Fibroblast of mammary gland (primary cell): ENCODE measurements around the gene TESK1.

ENCODE experiments used
- DNase-seq: peaks from one replicate; pipeline ENCODE4 v3.0.0-alpha.2; 2010; ENCODE audit warnings: low read depth
- H3K4me3 ChIP-seq: 2 replicates; pipeline ENCODE4 v1.5.1; 2011; ENCODE audit warnings: low read depth, mild to moderate bottlenecking, low read length, moderate library complexity; ENCODE audit not compliant: control insufficient read depth
- TF ChIP-seq, protein P1 (sequence below): conservative IDR thresholded peaks from 2 replicates; pipeline ENCODE4 v1.5.1; 2011; ENCODE audit warnings: low read depth, low read length, inconsistent platforms; ENCODE audit not compliant: control insufficient read depth, insufficient read depth

TESK1 gene

DNA sequence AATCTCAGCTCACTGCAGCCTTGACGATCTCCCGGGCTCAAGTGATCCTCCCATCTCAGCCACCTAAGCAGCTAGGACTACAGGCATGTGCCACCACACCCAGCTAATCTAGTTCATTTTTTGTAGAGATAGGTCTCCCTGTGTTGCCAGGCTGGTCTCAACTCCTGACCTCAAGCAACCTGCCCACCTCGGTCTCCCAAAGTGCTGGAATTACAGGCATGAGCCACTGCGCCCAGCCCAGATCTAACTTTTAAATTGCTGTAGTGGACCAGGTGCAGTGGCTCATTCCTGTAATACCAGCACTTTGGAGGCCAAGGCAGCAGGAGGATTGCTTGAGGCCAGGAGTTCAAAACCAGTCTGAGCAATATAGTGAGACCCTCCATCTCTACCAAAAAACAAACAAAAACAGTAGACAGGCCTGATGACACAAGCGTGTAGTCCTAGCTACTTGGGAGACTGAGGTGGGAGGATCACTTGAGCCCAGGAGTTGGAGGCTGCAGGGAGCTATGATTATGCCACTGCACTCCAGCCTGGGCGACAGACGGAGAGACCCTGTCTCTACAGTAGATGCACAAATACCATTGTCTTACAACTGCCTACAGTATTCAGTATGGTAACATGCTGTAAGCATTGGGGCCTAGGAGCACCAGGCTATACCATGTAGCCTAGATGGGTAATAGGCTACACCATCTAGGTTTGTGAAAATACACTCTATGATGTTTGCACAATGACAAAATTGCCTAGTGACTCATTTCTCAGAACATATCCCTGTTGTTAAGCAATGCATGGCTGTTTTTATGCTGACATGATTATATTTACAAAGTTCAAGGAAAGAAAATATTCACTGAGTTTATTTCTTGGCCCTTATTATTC, 47.1 kb downstream of the TESK1 start:
- TF ChIP-seq, protein P1, sequence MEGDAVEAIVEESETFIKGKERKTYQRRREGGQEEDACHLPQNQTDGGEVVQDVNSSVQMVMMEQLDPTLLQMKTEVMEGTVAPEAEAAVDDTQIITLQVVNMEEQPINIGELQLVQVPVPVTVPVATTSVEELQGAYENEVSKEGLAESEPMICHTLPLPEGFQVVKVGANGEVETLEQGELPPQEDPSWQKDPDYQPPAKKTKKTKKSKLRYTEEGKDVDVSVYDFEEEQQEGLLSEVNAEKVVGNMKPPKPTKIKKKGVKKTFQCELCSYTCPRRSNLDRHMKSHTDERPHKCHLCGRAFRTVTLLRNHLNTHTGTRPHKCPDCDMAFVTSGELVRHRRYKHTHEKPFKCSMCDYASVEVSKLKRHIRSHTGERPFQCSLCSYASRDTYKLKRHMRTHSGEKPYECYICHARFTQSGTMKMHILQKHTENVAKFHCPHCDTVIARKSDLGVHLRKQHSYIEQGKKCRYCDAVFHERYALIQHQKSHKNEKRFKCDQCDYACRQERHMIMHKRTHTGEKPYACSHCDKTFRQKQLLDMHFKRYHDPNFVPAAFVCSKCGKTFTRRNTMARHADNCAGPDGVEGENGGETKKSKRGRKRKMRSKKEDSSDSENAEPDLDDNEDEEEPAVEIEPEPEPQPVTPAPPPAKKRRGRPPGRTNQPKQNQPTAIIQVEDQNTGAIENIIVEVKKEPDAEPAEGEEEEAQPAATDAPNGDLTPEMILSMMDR, result no peak
- no peak overlapping the region for H3K4me3 ChIP-seq
- peak; percentile 88 for DNase-seq

- H3K4me3 ChIP-seq, result no peak overlapping the region
- TF ChIP-seq, protein P1, result no peak
- DNase-seq, result no peak
These were observed 47.8 kb downstream of the TESK1 start for GRCh38 chr9:35652829-35653209.

DNA sequence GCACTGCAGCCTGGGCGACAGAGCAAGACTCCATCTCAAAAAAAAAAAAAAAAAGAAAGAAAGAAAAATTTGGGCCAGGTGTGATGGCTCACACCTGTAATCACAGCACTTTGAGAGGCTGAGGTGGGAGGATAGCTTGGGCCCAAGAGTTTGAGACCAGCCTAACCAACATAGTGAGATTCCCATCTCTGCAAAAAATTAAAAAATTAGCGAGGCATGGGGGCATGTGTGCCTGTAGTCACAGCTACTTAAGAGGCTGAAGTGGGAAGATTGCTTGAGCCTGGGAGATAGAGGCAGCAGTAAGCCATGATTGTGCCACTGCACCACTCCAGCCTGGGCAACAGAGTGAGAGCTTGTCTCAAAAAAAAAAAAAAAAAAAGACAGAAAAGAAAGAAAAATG, 48.5 kb downstream of the TESK1 start:
- TF ChIP-seq, protein P1, result no peak
- DNase-seq, result no peak
- no peak overlapping the region for H3K4me3 ChIP-seq

DNA sequence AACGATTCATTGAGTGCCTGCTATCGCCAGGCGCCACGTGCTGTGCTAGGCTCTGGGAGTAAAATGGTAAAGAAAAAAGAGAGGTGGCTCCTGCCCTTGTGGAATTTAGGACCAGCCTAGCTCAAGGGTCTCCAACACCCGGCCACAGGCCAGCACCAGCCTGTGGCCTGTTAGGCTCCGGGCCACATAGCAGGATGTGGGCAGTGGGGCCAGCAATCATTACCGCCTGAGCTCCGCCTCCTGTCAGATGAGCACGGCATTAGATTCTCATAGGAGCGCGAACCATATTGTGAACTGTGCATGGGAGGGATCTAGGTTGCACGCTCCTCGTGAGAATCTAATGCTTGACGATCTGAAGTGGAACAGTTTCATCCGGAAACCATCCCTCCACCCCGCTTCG, 51.3 kb downstream of the TESK1 start:
- TF ChIP-seq, protein P1, result no peak
- no peak for DNase-seq
- H3K4me3 ChIP-seq, result no peak overlapping the region

GRCh38 chr9:35656831-35657545, 51.9 kb downstream of the TESK1 start:
- H3K4me3 ChIP-seq, result peak overlapping the region; percentile 35
- TF ChIP-seq, protein P1, result no peak
- no peak for DNase-seq

DNA sequence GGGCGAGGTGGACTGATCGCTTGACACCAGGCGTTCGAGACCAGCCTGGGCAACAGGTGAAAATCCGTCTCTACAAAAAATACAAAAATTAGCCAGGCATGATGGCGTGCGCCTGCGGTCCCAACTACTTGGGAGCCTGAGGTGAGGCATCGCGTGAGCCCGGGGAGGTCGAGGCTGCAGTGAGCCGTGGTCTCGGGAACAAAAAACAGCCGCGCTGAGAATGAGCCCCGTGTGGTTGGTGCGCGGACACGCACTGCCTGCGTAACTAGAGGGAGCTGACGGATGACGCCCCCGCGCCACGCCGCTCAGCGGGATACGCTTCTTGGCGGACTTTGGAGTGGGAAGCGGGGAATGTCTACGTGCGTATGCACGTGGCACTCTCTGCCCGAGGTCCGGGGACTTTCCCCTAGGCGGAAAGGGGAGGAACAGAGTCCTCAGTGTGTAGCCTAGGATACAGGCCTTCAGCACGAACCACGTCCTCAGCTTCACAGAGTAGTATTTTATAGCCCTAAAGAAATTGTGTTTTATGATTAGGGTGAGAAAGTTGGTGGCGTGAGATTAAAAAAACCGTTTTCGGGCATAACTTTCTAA, 52.6 kb downstream of the TESK1 start, which contains the start of gene RMRP:
RMRP (minus strand) TSS at position 474 of the 591 bp plus-strand sequence.
- TF ChIP-seq, protein P1, result no peak
- DNase-seq, result peak; percentile 99
- H3K4me3 ChIP-seq, result peak within 1 kb of the TSS; percentile 84
